ENCODE results near the gene CHRM4. TPM values are rescaled to one million over a fixed set of nuclear protein-coding genes. Genes with fewer than 3 reads are reported as not detected.

The CHRM4 gene
- total RNA-seq, 1 experiment from 2014 or later, result 1.1 TPM

GRCh38 chr11:46337626-46338345, 53.8 kb downstream of the CHRM4 start:
- Histone ChIP-seq H3K79me2 (ENCODE audit: insufficient read depth, low read length) (no peaks in the 10 kb centered on the region), H3K36me3 (ENCODE audit: control insufficient read depth in 1 of 2, insufficient read depth in 2 of 2, low read length in 2 of 2) (no peaks in the 10 kb centered on the region), H3K27me3 (ENCODE audit: insufficient read depth, low read length) (no peaks in the 10 kb centered on the region), H3K4me1 (ENCODE audit: control insufficient read depth in 1 of 2, insufficient read depth in 2 of 2, low read length in 2 of 2) (peaks cover 0 to 27% of the 10 kb centered on the region in 2 experiments; a peak in 3 of 4 replicates), H3K9me3 (ENCODE audit: control insufficient read depth in 1 of 2, insufficient read depth in 1 of 2, low read depth in 1 of 2, low read length in 2 of 2) (no peaks in the 10 kb centered on the region), H3K9ac (ENCODE audit: low read length) (no peak overlapping the region), H3K27ac (ENCODE audit: low read depth, low read length) (no peak overlapping the region), H4K20me1 (ENCODE audit: insufficient read depth) (no peaks in the 10 kb centered on the region), H3K4me2 (ENCODE audit: low read length) (no peak overlapping the region), H3K4me3 (replicated peaks in 1 of 2; ENCODE audit: low read depth in 1 of 2, low read length in 2 of 2) (no peak overlapping the region), H2AFZ (ENCODE audit: low read depth, low read length, poor library complexity, severe bottlenecking) (no peak overlapping the region), H3K9me2 (ENCODE audit: insufficient read depth) (no peaks in the 10 kb centered on the region)
- DNase-seq (ENCODE audit: low read depth, low spot score) (no peak), ATAC-seq (no peak)
- no peak for TF ChIP-seq ZBTB33 (IDR thresholded peaks at IDR 0.05; ENCODE audit: extremely low read depth, insufficient replicate concordance, low read length)
- TF ChIP-seq TCF7L2 (IDR thresholded peaks at IDR 0.05; ENCODE audit: borderline replicate concordance, extremely low read depth, insufficient read depth, insufficient read length), result no peak
- TF ChIP-seq YY1 (IDR thresholded peaks at IDR 0.05; ENCODE audit: extremely low read depth, insufficient replicate concordance, low read depth, low read length), result no peak
- TF ChIP-seq EZH2 (IDR thresholded peaks at IDR 0.05), result no peak
- TF ChIP-seq JUND (IDR thresholded peaks at IDR 0.05), result no peak
- no peak for TF ChIP-seq CEBPB (IDR thresholded peaks at IDR 0.05; ENCODE audit: low read depth)
- no peak for TF ChIP-seq ELF1 (IDR thresholded peaks at IDR 0.05; ENCODE audit: borderline replicate concordance, low read depth)
- TF ChIP-seq EZH2phosphoT487 (IDR thresholded peaks at IDR 0.05; ENCODE audit: borderline replicate concordance), result no peak
- no peak for TF ChIP-seq EGR1 (IDR thresholded peaks at IDR 0.05; ENCODE audit: low read depth)
- TF ChIP-seq ZFX (IDR thresholded peaks at IDR 0.05), result no peak
- intact Hi-C loops (cut with micrococcal nuclease), result no loop called here
- ChIA-PET RAD21 (ENCODE audit: low non-redundant PET in 1 of 2, low total read pairs in 2 of 2, uncharacterized antibody in 2 of 2, unreplicated experiment in 2 of 2) (no interaction called here), CTCF (interaction anchor here (0.7 kb wide), 2 partner anchors 15 to 971 kb away, joined by 3 to 4 read pairs; no protein-coding TSS in a partner anchor), POLR2A (no interaction called here)
- no TSS peak for BruUV-seq (replicated peaks)

Data from HCT116 (cell line).